Lower lobe of right lung (tissue), 2 donors: ENCODE measurements around the gene PCDHB8. TPM values are rescaled to one million over a fixed set of nuclear protein-coding genes. Genes with fewer than 3 reads are reported as not detected.
"Not testable (repeated sequence)": the region's sequence is repeated elsewhere in the genome, so short reads cannot be mapped to it uniquely, and the experiment has no call there.

ENCODE experiments used
- ATAC-seq, 2 donors: fragments of 200-7000 bp; cut with Tn5 transposase; one replicate each; pipeline ENCODE4 v1.9.1; 2020 to 2022; ENCODE audit warnings: mild to moderate bottlenecking in 2 of 2, moderate library complexity in 2 of 2
- DNase-seq: peaks from one replicate; pipeline ENCODE4 v3.0.0-alpha.2; 2020
- H3K27ac ChIP-seq: fragments of 200-600 bp; one replicate; pipeline ENCODE4 v1.8.0; 2022
- H3K27me3 ChIP-seq: fragments of 200-600 bp; one replicate; pipeline ENCODE4 v1.8.0; 2022; ENCODE audit warnings: low read depth
- H3K36me3 ChIP-seq: fragments of 200-600 bp; one replicate; pipeline ENCODE4 v1.8.0; 2022; ENCODE audit warnings: mild to moderate bottlenecking
- H3K4me1 ChIP-seq: fragments of 200-600 bp; one replicate; pipeline ENCODE4 v1.8.0; 2022
- H3K4me3 ChIP-seq: fragments of 200-600 bp; one replicate; pipeline ENCODE4 v1.8.0; 2022; ENCODE audit warnings: mild to moderate bottlenecking
- H3K9me3 ChIP-seq: fragments of 200-600 bp; one replicate; pipeline ENCODE4 v1.8.0; 2022
- CTCF ChIP-seq: fragments of 200-600 bp; IDR thresholded peaks from one replicate; pipeline ENCODE4 v1.8.0; 2022; ENCODE audit warnings: antibody characterized with exemption, mild to moderate bottlenecking
- intact Hi-C: fragments of 100-400 bp; cut with DNase I; formaldehyde crosslinking; loops from one replicate; pipeline ENCODE4 v1.11.0; 2022
- total RNA-seq: library from RNA; stranded (reverse); fragmentation: NEBNext Ultra II Directional; extraction: Animal tissue kit (Norgen Biotek cat#: 25700); gene quantifications from one replicate; pipeline ENCODE4 v1.2.1, GENCODE V29; 2021
- donor health status: DM: no; HTN: yes; CAD: no; lungs with severe emphysema.

The PCDHB8 gene
- total RNA-seq, 1 donor from 2014 or later, result 2.6 TPM

DNA sequence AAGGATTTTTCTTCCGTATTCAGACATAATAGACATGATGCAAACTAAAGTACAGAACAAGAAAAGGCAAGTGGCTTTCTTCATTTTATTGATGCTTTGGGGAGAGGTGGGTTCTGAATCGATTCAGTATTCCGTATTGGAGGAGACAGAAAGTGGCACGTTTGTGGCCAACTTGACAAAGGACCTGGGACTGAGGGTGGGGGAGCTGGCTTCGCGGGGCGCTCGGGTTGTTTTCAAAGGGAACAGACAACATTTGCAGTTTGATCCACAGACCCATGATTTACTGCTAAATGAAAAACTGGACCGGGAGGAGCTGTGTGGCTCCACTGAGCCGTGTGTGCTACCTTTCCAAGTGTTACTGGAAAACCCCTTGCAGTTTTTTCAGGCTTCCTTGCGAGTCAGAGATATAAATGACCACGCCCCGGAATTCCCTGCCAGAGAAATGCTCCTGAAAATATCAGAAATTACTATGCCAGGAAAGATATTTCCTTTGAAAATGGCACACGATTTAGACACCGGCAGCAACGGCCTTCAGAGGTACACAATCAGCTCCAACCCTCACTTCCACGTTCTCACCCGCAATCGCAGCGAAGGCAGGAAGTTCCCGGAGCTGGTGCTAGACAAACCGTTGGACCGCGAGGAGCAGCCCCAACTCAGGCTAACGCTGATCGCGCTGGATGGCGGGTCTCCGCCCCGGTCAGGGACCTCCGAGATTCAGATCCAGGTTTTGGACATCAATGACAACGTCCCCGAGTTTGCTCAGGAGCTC, 27.2 kb upstream of the PCDHB8 start:
- H3K36me3 ChIP-seq, result no peaks in the 10 kb centered on the region
- ATAC-seq, result no peak
- no peak overlapping the region for H3K27ac ChIP-seq
- no peak for TF ChIP-seq CTCF
- no peak for DNase-seq
- H3K4me1 ChIP-seq, result no peaks in the 10 kb centered on the region
- H3K27me3 ChIP-seq, result no peaks in the 10 kb centered on the region
- H3K4me3 ChIP-seq, result peak overlapping the region; percentile 15
- intact Hi-C loops, result no loop called here
- peaks cover 9% of the 10 kb centered on the region for H3K9me3 ChIP-seq

DNA sequence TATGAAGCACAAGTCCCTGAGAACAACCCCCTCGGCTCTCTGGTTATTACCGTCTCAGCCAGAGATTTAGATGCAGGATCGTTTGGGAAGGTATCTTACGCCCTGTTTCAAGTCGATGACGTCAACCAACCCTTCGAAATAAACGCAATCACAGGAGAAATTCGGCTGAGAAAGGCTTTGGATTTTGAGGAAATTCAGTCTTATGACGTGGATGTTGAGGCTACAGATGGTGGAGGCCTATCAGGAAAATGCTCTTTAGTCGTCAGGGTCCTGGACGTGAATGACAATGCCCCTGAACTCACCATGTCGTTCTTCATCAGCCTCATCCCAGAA, 26.6 kb upstream of the PCDHB8 start:
- Histone ChIP-seq H3K4me1 (no peaks in the 10 kb centered on the region), H3K36me3 (no peaks in the 10 kb centered on the region), H3K27ac (no peak overlapping the region), H3K27me3 (no peaks in the 10 kb centered on the region), H3K9me3 (peaks cover 11% of the 10 kb centered on the region), H3K4me3 (no peak overlapping the region)
- no peak for ATAC-seq
- no peak for TF ChIP-seq CTCF
- no peak for DNase-seq
- intact Hi-C loops, result no loop called here

- ATAC-seq, intact Hi-C loops, H3K27me3 ChIP-seq, H3K27ac ChIP-seq, H3K4me1 ChIP-seq, H3K36me3 ChIP-seq, DNase-seq, H3K4me3 ChIP-seq: not testable (repeated sequence)
- H3K9me3 ChIP-seq, result peaks cover 18% of the 10 kb centered on the region
Observed at GRCh38 chr5:141151632-141152031, 26.0 kb upstream of the PCDHB8 start.

GRCh38 chr5:141152096-141152495, 25.5 kb upstream of the PCDHB8 start:
- H3K4me3 ChIP-seq, intact Hi-C loops, H3K4me1 ChIP-seq, ATAC-seq, H3K27ac ChIP-seq, H3K36me3 ChIP-seq, H3K27me3 ChIP-seq, DNase-seq: not testable (repeated sequence)
- H3K9me3 ChIP-seq, result peaks cover 19% of the 10 kb centered on the region

DNA sequence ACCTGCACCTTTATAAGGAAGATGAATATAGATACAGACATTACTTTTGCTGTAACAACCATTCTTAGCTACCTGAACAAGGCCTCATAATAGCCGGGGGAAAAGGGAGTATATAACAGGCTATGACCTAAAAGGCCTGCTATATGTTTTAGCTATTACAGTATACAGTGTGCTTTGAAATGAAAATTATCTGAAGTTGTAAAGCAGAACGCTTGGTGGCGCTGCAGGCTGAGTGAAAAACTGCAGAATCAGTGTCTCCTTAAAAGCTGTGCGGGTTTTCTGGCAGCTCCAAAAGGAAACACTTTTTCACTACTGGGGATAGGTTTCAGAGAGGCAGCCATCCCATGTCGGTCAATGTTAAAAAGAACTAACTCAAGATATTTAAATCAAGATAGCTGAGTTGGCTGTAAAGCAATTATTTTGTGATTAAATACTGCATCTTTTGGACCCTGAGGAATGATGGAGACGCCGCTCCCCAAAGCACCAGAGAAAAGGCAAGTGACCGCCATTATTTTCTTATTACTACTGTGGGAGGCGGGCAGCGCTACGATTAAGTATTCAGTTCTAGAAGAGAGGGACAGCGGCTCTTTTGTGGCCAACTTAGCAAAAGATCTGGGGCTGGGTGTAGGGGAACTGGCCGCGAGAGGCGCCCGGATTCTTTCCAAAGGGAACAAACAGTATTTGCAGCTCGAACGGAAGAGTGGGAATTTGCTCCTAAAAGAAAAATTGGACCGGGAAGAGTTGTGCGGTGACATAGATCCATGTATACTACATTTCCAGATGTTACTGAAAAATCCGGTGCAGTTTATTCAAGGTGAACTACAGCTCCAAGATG, 21.8 kb upstream of the PCDHB8 start:
- TF ChIP-seq CTCF, result no peak
- DNase-seq, result no peak
- ATAC-seq, result no peak
- no peak overlapping the region for H3K4me3 ChIP-seq
- H3K27ac ChIP-seq, result no peak overlapping the region
- H3K4me1 ChIP-seq, result no peaks in the 10 kb centered on the region
- H3K36me3 ChIP-seq, result no peaks in the 10 kb centered on the region
- intact Hi-C loops, result no loop called here
- H3K9me3 ChIP-seq, result peaks cover 19% of the 10 kb centered on the region
- peaks cover 5% of the 10 kb centered on the region for H3K27me3 ChIP-seq

DNA sequence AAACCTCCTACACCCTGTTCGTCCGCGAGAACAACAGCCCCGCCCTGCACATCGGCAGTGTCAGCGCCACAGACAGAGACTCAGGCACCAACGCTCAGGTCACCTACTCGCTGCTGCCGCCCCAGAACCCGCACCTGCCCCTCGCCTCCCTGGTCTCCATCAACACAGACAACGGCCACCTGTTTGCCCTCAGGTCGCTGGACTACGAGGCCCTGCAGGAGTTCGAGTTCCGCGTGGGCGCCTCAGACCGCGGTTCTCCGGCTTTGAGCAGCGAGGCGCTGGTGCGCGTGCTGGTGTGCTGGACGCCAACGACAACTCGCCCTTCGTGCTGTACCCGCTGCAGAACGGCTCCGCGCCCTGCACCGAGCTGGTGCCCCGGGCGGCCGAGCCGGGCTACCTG, 20.2 kb upstream of the PCDHB8 start:
- ATAC-seq, H3K4me3 ChIP-seq, DNase-seq, H3K4me1 ChIP-seq, intact Hi-C loops, H3K36me3 ChIP-seq, H3K27ac ChIP-seq, H3K27me3 ChIP-seq: not testable (repeated sequence)
- peaks cover 19% of the 10 kb centered on the region for H3K9me3 ChIP-seq

GRCh38 chr5:141157901-141158300, 19.7 kb upstream of the PCDHB8 start:
- DNase-seq, H3K4me3 ChIP-seq, H3K27ac ChIP-seq, H3K4me1 ChIP-seq, H3K27me3 ChIP-seq, intact Hi-C loops, ATAC-seq, H3K36me3 ChIP-seq: not testable (repeated sequence)
- peaks cover 19% of the 10 kb centered on the region for H3K9me3 ChIP-seq
